Kidney epithelial cell (primary cell): ENCODE measurements around the gene RCSD1. TPM values are rescaled to one million over a fixed set of nuclear protein-coding genes. Genes with fewer than 3 reads are reported as not detected.

Source experiments
- DNase-seq: peaks from one replicate; pipeline ENCODE4 v3.0.0-alpha.2; 2010; ENCODE audit warnings: low read depth
- H3K27me3 ChIP-seq: 2 replicates; pipeline ENCODE4 v1.6.0; 2011; ENCODE audit warnings: low read length; ENCODE audit not compliant: control insufficient read depth, insufficient read depth
- H3K36me3 ChIP-seq: 2 replicates; pipeline ENCODE4 v1.5.1; 2011; ENCODE audit warnings: low read length; ENCODE audit not compliant: control insufficient read depth, insufficient read depth
- H3K4me3 ChIP-seq: 2 replicates; pipeline ENCODE4 v1.5.1; 2011; ENCODE audit warnings: low read depth, mild to moderate bottlenecking, control low read depth, low read length
- total RNA-seq: library from RNA; depleted of rRNA; stranded (reverse); fragments of >200 nt; gene quantifications from 2 replicates; pipeline ENCODE4 v1.2.3, GENCODE V29; 2015
- TF ChIP-seq, protein P1 (sequence below): IDR thresholded peaks from 2 replicates; pipeline ENCODE4 v1.5.1; 2011; ENCODE audit warnings: mild to moderate bottlenecking, moderate library complexity, low read length, control low read depth, inconsistent platforms; ENCODE audit not compliant: insufficient read depth, poor library complexity, severe bottlenecking

The RCSD1 gene
- total RNA-seq, 1 donor from 2014 or later, result 0.21 TPM

DNA sequence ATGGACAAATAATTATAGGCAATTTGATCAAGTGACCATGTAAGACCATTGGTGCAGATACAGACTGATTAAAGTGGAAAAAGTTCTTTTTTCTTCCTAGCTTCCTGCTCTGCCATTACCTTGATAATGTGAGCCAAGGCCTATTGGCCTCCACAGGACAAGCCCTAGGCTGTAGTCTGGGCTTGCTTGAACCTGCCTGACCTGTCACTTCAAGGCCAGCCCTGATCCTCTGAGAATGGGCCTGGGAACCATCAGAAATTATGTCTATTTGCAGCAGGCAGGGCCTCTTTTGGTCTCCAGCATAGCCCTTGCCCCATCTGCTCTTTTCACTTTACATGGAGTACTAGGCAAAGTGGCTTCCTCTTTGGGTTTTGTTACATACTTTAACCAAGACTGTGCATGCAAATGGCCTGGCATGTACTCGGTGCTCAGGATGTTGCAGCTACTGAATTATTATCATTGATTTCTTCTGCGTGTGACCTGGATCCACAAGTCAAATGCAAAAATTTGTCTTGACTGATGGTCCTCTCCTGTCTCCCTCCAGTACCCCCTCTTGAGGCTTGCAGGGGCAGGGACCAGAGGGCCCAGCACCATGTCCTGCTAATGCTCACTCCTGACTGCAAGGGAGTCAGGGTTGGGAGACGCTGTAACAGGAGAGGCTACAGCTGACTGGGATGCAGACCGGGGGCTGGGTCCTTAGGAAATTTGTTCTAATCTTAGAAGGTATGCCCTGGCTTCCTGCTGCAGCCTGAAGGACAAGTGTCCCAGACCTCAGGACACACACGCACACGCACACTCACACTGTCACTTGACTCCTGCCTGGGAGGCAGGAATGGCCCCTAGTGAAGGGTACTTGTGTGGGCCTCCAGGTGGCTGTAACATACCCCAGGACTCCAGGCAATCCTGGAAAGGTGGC is 39.4 kb downstream of the RCSD1 start:
- Histone ChIP-seq H3K36me3 (no peaks in the 10 kb centered on the region), H3K27me3 (no peaks in the 10 kb centered on the region), H3K4me3 (no peak overlapping the region)
- TF ChIP-seq, protein P1, sequence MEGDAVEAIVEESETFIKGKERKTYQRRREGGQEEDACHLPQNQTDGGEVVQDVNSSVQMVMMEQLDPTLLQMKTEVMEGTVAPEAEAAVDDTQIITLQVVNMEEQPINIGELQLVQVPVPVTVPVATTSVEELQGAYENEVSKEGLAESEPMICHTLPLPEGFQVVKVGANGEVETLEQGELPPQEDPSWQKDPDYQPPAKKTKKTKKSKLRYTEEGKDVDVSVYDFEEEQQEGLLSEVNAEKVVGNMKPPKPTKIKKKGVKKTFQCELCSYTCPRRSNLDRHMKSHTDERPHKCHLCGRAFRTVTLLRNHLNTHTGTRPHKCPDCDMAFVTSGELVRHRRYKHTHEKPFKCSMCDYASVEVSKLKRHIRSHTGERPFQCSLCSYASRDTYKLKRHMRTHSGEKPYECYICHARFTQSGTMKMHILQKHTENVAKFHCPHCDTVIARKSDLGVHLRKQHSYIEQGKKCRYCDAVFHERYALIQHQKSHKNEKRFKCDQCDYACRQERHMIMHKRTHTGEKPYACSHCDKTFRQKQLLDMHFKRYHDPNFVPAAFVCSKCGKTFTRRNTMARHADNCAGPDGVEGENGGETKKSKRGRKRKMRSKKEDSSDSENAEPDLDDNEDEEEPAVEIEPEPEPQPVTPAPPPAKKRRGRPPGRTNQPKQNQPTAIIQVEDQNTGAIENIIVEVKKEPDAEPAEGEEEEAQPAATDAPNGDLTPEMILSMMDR, result no peak
- DNase-seq, result no peak

DNA sequence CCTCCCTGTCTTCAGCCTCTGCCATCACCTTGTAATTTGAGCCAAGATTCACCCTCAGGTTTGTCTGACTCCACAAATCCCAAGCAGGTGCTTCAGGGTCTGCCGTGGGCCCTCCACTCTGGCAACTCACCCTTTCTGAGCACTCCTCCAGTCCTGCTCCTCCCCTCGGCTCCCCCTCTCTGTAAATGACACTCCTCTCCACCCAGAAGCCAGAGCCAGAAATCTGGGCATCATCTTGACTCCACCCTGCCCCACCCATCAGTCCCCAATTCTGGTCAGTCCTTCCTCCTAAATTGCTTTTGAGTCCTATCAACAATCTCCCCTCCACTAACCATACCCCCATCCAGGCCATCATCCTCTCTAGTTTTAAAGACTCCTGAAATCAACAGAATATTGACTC is 40.5 kb downstream of the RCSD1 start:
- DNase-seq, result no peak
- H3K4me3 ChIP-seq, result no peak overlapping the region
- no peaks in the 10 kb centered on the region for H3K27me3 ChIP-seq
- TF ChIP-seq, protein P1, result no peak
- no peaks in the 10 kb centered on the region for H3K36me3 ChIP-seq

DNA sequence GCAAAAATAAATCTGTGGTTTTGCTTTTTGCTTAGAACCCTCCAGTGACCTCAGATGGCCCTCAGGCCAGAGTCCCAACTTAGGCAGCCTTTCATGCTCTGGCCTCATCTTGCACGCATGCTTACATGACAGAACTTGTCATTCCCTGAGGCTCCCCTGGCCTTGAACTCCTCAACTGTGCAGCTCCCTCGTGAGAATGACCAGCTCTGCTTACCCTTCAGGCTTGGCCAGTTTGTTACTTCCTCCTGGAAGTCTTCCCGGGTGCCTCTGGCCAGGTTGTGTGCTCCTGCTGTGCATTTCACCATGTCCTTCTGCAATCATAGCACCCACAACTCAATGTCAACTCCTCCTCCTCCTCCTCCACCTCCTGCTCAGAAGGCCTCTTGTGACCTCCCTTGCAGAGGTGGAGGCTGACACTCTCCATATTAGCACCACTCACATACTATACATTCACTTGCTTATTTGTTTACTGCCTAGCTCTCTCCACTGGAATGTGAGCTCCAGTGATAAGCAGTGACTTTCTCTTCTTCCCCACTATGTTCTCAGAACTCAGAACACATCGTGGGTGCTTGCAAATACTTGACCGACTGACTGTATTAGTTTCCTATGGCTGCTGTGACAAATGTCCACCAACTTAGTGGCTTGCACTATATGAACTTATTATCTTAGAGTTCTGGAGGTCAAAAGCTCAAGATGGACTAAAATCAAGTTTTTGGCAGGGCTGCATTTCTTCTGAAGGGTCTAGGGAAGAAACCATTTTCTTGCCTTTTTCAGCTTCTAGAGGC is 41.9 kb downstream of the RCSD1 start:
- Histone ChIP-seq H3K4me3 (no peak overlapping the region), H3K27me3 (no peaks in the 10 kb centered on the region), H3K36me3 (no peaks in the 10 kb centered on the region)
- DNase-seq, result no peak
- TF ChIP-seq, protein P1, result no peak

DNA sequence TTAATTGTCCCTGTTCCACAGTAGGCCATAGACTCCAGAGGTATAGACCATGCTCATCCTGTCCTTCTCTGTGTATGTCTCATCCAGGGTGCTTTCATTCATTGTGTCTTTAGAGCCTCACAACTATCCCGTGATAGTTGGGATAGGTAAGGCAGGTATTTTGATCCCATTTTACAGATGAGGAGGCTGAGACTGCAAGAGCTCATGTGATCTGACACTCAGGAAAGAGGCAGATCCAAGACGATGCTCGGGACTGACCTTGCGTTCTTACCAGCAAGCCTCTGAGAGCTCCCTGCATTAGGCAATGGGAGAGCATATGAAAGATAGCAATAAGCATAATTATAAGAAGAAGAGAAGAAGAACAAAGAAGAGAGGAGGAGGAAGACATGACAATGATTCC is 42.8 kb downstream of the RCSD1 start:
- H3K27me3 ChIP-seq, result no peaks in the 10 kb centered on the region
- no peaks in the 10 kb centered on the region for H3K36me3 ChIP-seq
- TF ChIP-seq, protein P1, result no peak
- no peak for DNase-seq
- no peak overlapping the region for H3K4me3 ChIP-seq

DNA sequence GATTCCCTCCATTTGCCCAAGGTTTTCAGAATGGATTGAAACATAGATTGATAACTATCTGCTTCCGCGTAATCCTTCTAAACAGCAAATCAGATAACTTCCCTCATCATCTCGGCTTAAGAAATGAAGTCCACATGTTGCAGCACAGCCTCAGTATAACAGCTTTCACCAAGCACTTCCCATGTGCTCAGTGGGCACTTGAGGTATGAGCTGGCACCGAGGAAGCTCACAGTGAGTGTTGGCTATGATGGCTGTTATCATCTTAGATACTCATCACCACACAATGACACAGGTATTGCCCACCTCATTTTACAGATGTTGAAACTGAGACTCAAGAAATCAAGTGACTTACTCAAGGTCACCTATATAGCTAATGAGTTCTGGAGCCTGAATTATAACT is 43.2 kb downstream of the RCSD1 start:
- Histone ChIP-seq H3K4me3 (no peak overlapping the region), H3K27me3 (no peaks in the 10 kb centered on the region), H3K36me3 (no peaks in the 10 kb centered on the region)
- DNase-seq, result no peak
- TF ChIP-seq, protein P1, result no peak
